GM21576 (cell line): Measurements from ENCODE around the gene SLC16A8.

ENCODE experiments used
- ATAC-seq: cut with Tn5 transposase; IDR thresholded peaks from one replicate; pipeline ENCODE4 v1.9.1; 2021; ENCODE audit warnings: mild to moderate bottlenecking, moderate library complexity; ENCODE audit not compliant: unreplicated experiment

SLC16A8 gene

GRCh38 chr22:38073150-38074130, 10.5 kb downstream of the SLC16A8 start:
- no peak for ATAC-seq

- no peak for ATAC-seq
These were observed 11.4 kb downstream of the SLC16A8 start for GRCh38 chr22:38072322-38073149.

- no peak for ATAC-seq
These were observed 12.3 kb downstream of the SLC16A8 start for GRCh38 chr22:38071421-38072321.

GRCh38 chr22:38070250-38070921, 13.6 kb downstream of the SLC16A8 start:
- no peak for ATAC-seq

- ATAC-seq, result no peak
These were observed 14.4 kb downstream of the SLC16A8 start for GRCh38 chr22:38069372-38070249.

- no peak for ATAC-seq
These were observed 15.2 kb downstream of the SLC16A8 start for GRCh38 chr22:38068641-38069371.

GRCh38 chr22:38067761-38068360, 16.1 kb downstream of the SLC16A8 start:
- ATAC-seq, result no peak

GRCh38 chr22:38067028-38067415, 17.0 kb downstream of the SLC16A8 start:
- no peak for ATAC-seq

GRCh38 chr22:38066381-38067027, 17.5 kb downstream of the SLC16A8 start:
- no peak for ATAC-seq

GRCh38 chr22:38065539-38065938, 18.4 kb downstream of the SLC16A8 start:
- no peak for ATAC-seq

GRCh38 chr22:38062791-38063190, 21.2 kb downstream of the SLC16A8 start:
- ATAC-seq, result no peak

- ATAC-seq, result no peak
These were observed 26.8 kb downstream of the SLC16A8 start, which contains the start of gene PICK1 for GRCh38 chr22:38056969-38057891. TSS of gene PICK1 (plus strand) at chr22:38057404. CDS start at chr22:38057810, 406 bp downstream.

- no peak for ATAC-seq
These were observed 31.8 kb downstream of the SLC16A8 start for GRCh38 chr22:38051900-38052862.

- ATAC-seq, result no peak
These were observed 32.7 kb downstream of the SLC16A8 start for GRCh38 chr22:38051261-38051660.

GRCh38 chr22:38050720-38051119, 33.3 kb downstream of the SLC16A8 start:
- no peak for ATAC-seq
